ENCODE measurements around the gene MGAT1.
"Not testable (repeated sequence)": the region's sequence is repeated elsewhere in the genome, so short reads cannot be mapped to it uniquely, and the experiment has no call there.

Gene MGAT1

GRCh38 chr5:180779985-180780610 lies 22.5 kb downstream of the MGAT1 start:
- Histone ChIP-seq H3K9me3 (ENCODE audit: insufficient read depth, low read depth, low read length) (peaks cover 8% of the 10 kb centered on the region), H3K4me1 (ENCODE audit: insufficient read depth, low read length) (peaks cover 5% of the 10 kb centered on the region), H3K4me3 (ENCODE audit: low read length) (no peak overlapping the region), H3K27ac (ENCODE audit: low read depth, low read length) (no peak overlapping the region), H3K36me3 (ENCODE audit: insufficient read depth, low read length) (no peaks in the 10 kb centered on the region), H3K9ac (ENCODE audit: low read depth, low read length) (no peak overlapping the region), H3K27me3 (ENCODE audit: insufficient read depth, low read length) (no peaks in the 10 kb centered on the region)
- WGBS: 81% methylated on average over 10 of the region's 10 CpGs

- H3K9me3 ChIP-seq (ENCODE audit: insufficient read depth, low read depth, low read length): peaks cover 20% of the 10 kb centered on the region
- H3K4me3 ChIP-seq (ENCODE audit: low read length): no peak overlapping the region
- no peaks in the 10 kb centered on the region for H3K36me3 ChIP-seq (ENCODE audit: insufficient read depth, low read length)
- no peak overlapping the region for H3K27ac ChIP-seq (ENCODE audit: low read depth, low read length)
- no peak overlapping the region for H3K9ac ChIP-seq (ENCODE audit: low read depth, low read length)
- H3K27me3 ChIP-seq (ENCODE audit: insufficient read depth, low read length): no peaks in the 10 kb centered on the region
- 93% methylated on average over 1 of the region's 1 CpG for WGBS
- H3K4me1 ChIP-seq (ENCODE audit: insufficient read depth, low read length): no peaks in the 10 kb centered on the region
Measured at GRCh38 chr5:180777475-180777874, 25.1 kb downstream of the MGAT1 start.

- WGBS: 100% methylated on average over 1 of the region's 1 CpG
- Histone ChIP-seq H3K27ac (ENCODE audit: low read depth, low read length) (no peak overlapping the region), H3K4me1 (ENCODE audit: insufficient read depth, low read length) (no peaks in the 10 kb centered on the region), H3K36me3 (ENCODE audit: insufficient read depth, low read length) (no peaks in the 10 kb centered on the region), H3K27me3 (ENCODE audit: insufficient read depth, low read length) (no peaks in the 10 kb centered on the region), H3K4me3 (ENCODE audit: low read length) (no peak overlapping the region), H3K9ac (ENCODE audit: low read depth, low read length) (no peak overlapping the region), H3K9me3 (ENCODE audit: insufficient read depth, low read depth, low read length) (peaks cover 25% of the 10 kb centered on the region)
Measured at GRCh38 chr5:180776376-180776775, 26.2 kb downstream of the MGAT1 start.

- Histone ChIP-seq H3K27ac (ENCODE audit: low read depth, low read length) (no peak overlapping the region), H3K36me3 (ENCODE audit: insufficient read depth, low read length) (no peaks in the 10 kb centered on the region), H3K9ac (ENCODE audit: low read depth, low read length) (no peak overlapping the region), H3K27me3 (ENCODE audit: insufficient read depth, low read length) (no peaks in the 10 kb centered on the region), H3K4me3 (ENCODE audit: low read length) (no peak overlapping the region), H3K9me3 (ENCODE audit: insufficient read depth, low read depth, low read length) (peaks cover 23% of the 10 kb centered on the region), H3K4me1 (ENCODE audit: insufficient read depth, low read length) (no peaks in the 10 kb centered on the region)
- WGBS: 84% methylated on average over 7 of the region's 7 CpGs
Measured at GRCh38 chr5:180775624-180776023, 27.0 kb downstream of the MGAT1 start.

- peaks cover 31% of the 10 kb centered on the region for H3K9me3 ChIP-seq (ENCODE audit: insufficient read depth, low read depth, low read length)
- H3K4me3 ChIP-seq (ENCODE audit: low read length): no peak overlapping the region
- H3K27ac ChIP-seq (ENCODE audit: low read depth, low read length): no peak overlapping the region
- no peaks in the 10 kb centered on the region for H3K4me1 ChIP-seq (ENCODE audit: insufficient read depth, low read length)
- no peaks in the 10 kb centered on the region for H3K36me3 ChIP-seq (ENCODE audit: insufficient read depth, low read length)
- no peak overlapping the region for H3K9ac ChIP-seq (ENCODE audit: low read depth, low read length)
- no peaks in the 10 kb centered on the region for H3K27me3 ChIP-seq (ENCODE audit: insufficient read depth, low read length)
Measured at GRCh38 chr5:180771839-180772238, 30.8 kb downstream of the MGAT1 start.

- no peaks in the 10 kb centered on the region for H3K4me1 ChIP-seq (ENCODE audit: insufficient read depth, low read length)
- 79% methylated on average over 1 of the region's 3 CpGs for WGBS
- H3K27me3 ChIP-seq (ENCODE audit: insufficient read depth, low read length): no peaks in the 10 kb centered on the region
- H3K27ac ChIP-seq (ENCODE audit: low read depth, low read length): no peak overlapping the region
- H3K36me3 ChIP-seq (ENCODE audit: insufficient read depth, low read length): no peaks in the 10 kb centered on the region
- H3K4me3 ChIP-seq (ENCODE audit: low read length): no peak overlapping the region
- H3K9me3 ChIP-seq (ENCODE audit: insufficient read depth, low read depth, low read length): peaks cover 31% of the 10 kb centered on the region
- no peak overlapping the region for H3K9ac ChIP-seq (ENCODE audit: low read depth, low read length)
Measured at GRCh38 chr5:180769821-180770220, 32.8 kb downstream of the MGAT1 start.

GRCh38 chr5:180755601-180756000 lies 47.0 kb downstream of the MGAT1 start:
- H3K4me1 ChIP-seq (ENCODE audit: insufficient read depth, low read length): no peaks in the 10 kb centered on the region
- no peak overlapping the region for H3K9ac ChIP-seq (ENCODE audit: low read depth, low read length)
- H3K36me3 ChIP-seq (ENCODE audit: insufficient read depth, low read length): no peaks in the 10 kb centered on the region
- H3K27me3 ChIP-seq (ENCODE audit: insufficient read depth, low read length): no peaks in the 10 kb centered on the region
- H3K27ac ChIP-seq (ENCODE audit: low read depth, low read length): no peak overlapping the region
- H3K9me3 ChIP-seq (ENCODE audit: insufficient read depth, low read depth, low read length): peaks cover 12% of the 10 kb centered on the region
- WGBS: no CpG with 5 or more reads among the region's 2 CpGs
- H3K4me3 ChIP-seq (ENCODE audit: low read length): no peak overlapping the region

GRCh38 chr5:180744253-180744652 lies 58.4 kb downstream of the MGAT1 start:
- no peaks in the 10 kb centered on the region for H3K27me3 ChIP-seq (ENCODE audit: insufficient read depth, low read length)
- WGBS: 86% methylated on average over 5 of the region's 5 CpGs

GRCh38 chr5:180742727-180743126 lies 59.9 kb downstream of the MGAT1 start:
- Histone ChIP-seq H3K36me3 (ENCODE audit: insufficient read depth, low read length) (no peaks in the 10 kb centered on the region), H3K9me3 (ENCODE audit: insufficient read depth, low read depth, low read length) (no peaks in the 10 kb centered on the region), H3K4me3 (ENCODE audit: low read length) (no peak overlapping the region), H3K27me3 (ENCODE audit: insufficient read depth, low read length) (no peaks in the 10 kb centered on the region), H3K27ac (ENCODE audit: low read depth, low read length) (no peak overlapping the region), H3K9ac (ENCODE audit: low read depth, low read length) (no peak overlapping the region), H3K4me1 (ENCODE audit: insufficient read depth, low read length) (no peaks in the 10 kb centered on the region)
- WGBS: 91% methylated on average over 6 of the region's 6 CpGs

More at GRCh38 chr5:180744253-180744652, 58.4 kb downstream of the MGAT1 start:
- no peaks in the 10 kb centered on the region for H3K4me1 ChIP-seq (ENCODE audit: insufficient read depth, low read length)
- no peaks in the 10 kb centered on the region for H3K9me3 ChIP-seq (ENCODE audit: insufficient read depth, low read depth, low read length)
- no peak overlapping the region for H3K27ac ChIP-seq (ENCODE audit: low read depth, low read length)
- no peaks in the 10 kb centered on the region for H3K36me3 ChIP-seq (ENCODE audit: insufficient read depth, low read length)
- H3K4me3 ChIP-seq (ENCODE audit: low read length): no peak overlapping the region
- H3K9ac ChIP-seq (ENCODE audit: low read depth, low read length): no peak overlapping the region

GRCh38 chr5:180740953-180741352 lies 61.7 kb downstream of the MGAT1 start:
- H3K9ac ChIP-seq (ENCODE audit: low read depth, low read length); H3K27me3 ChIP-seq (ENCODE audit: insufficient read depth, low read length); H3K36me3 ChIP-seq (ENCODE audit: insufficient read depth, low read length); H3K4me3 ChIP-seq (ENCODE audit: low read length); H3K27ac ChIP-seq (ENCODE audit: low read depth, low read length); H3K9me3 ChIP-seq (ENCODE audit: insufficient read depth, low read depth, low read length); H3K4me1 ChIP-seq (ENCODE audit: insufficient read depth, low read length): not testable (repeated sequence)
- WGBS: 89% methylated on average over 4 of the region's 4 CpGs

GRCh38 chr5:180739958-180740357 lies 62.6 kb downstream of the MGAT1 start, which contains the start of gene OR2Y1:
Gene OR2Y1, minus strand, starts transcription at chr5:180740058. Its CDS starts 0 bp downstream, at chr5:180740058.
- H3K27me3 ChIP-seq (ENCODE audit: insufficient read depth, low read length): no peaks in the 10 kb centered on the region
- 81% methylated on average over 2 of the region's 2 CpGs for WGBS

GRCh38 chr5:180739271-180739670 lies 63.3 kb downstream of the MGAT1 start:
- H3K36me3 ChIP-seq (ENCODE audit: insufficient read depth, low read length): no peaks in the 10 kb centered on the region
- no peaks in the 10 kb centered on the region for H3K9me3 ChIP-seq (ENCODE audit: insufficient read depth, low read depth, low read length)
- H3K27ac ChIP-seq (ENCODE audit: low read depth, low read length): no peak overlapping the region
- no peak overlapping the region for H3K4me3 ChIP-seq (ENCODE audit: low read length)
- H3K4me1 ChIP-seq (ENCODE audit: insufficient read depth, low read length): no peaks in the 10 kb centered on the region
- H3K27me3 ChIP-seq (ENCODE audit: insufficient read depth, low read length): no peaks in the 10 kb centered on the region; the same call in 1 of the 2 replicates
- WGBS: 91% methylated on average over 10 of the region's 10 CpGs
- no peak overlapping the region for H3K9ac ChIP-seq (ENCODE audit: low read depth, low read length)

More at GRCh38 chr5:180739958-180740357, 62.6 kb downstream of the MGAT1 start, which contains the start of gene OR2Y1:
- no peak within 1 kb of the TSS for H3K27ac ChIP-seq (ENCODE audit: low read depth, low read length)
- no peaks in the 10 kb centered on the region for H3K4me1 ChIP-seq (ENCODE audit: insufficient read depth, low read length)
- no peak within 1 kb of the TSS for H3K9ac ChIP-seq (ENCODE audit: low read depth, low read length)
- H3K36me3 ChIP-seq (ENCODE audit: insufficient read depth, low read length): no peaks in the 10 kb centered on the region
- H3K4me3 ChIP-seq (ENCODE audit: low read length): no peak within 1 kb of the TSS
- no peaks in the 10 kb centered on the region for H3K9me3 ChIP-seq (ENCODE audit: insufficient read depth, low read depth, low read length)
